IMR-90 (cell line): ENCODE measurements around the gene LHX5. TPM values are rescaled to one million over a fixed set of nuclear protein-coding genes. Genes with fewer than 3 reads are reported as not detected.
A peak's percentile ranks its signal among the peaks of the same experiment; 100 is the strongest.

Source experiments
- ATAC-seq: fragments of 200-7000 bp; cut with Tn5 transposase; 2 replicates; pipeline ENCODE4 v1.9.1; 2020; ENCODE audit warnings: low read depth, mild to moderate bottlenecking, moderate library complexity
- BruUV-seq: library from RNA; stranded (reverse); fragments of 400-500 nt; replicated peaks from 2 replicates; lab custom pipeline; 2021; lab: Mats Ljungman, UMichigan
- CTCF ChIA-PET: fragments of 300-600 bp; formaldehyde crosslinking; extraction: SDS; loops from one replicate; lab custom pipeline; 2021; ENCODE audit warnings: antibody characterized with exemption; lab: Yijun Ruan, JAX
- POLR2A ChIA-PET: fragments of 300-600 bp; sonication (Branson Sonifier 250); formaldehyde crosslinking; loops from one replicate; lab custom pipeline; 2022; ENCODE audit warnings: antibody characterized with exemption; ENCODE audit not compliant: unreplicated experiment; lab: Charles Lee
- DNase-seq: peaks from one replicate; pipeline ENCODE4 v3.0.0; 2013
- H2AFZ ChIP-seq: replicated peaks from 2 replicates; pipeline ENCODE3; 2013; ENCODE audit warnings: low read length, mild to moderate bottlenecking; ENCODE audit not compliant: poor library complexity
- H2AK5ac ChIP-seq: 2 replicates; pipeline ENCODE4 v1.6.1; 2013; ENCODE audit warnings: low read depth, low read length, inconsistent platforms
- H2AK9ac ChIP-seq: replicated peaks from 2 replicates; pipeline ENCODE3; 2013; ENCODE audit warnings: mild to moderate bottlenecking, low read depth, low read length, moderate library complexity; ENCODE audit not compliant: poor library complexity
- H2BK120ac ChIP-seq: 2 replicates; pipeline ENCODE4 v1.6.1; 2013; ENCODE audit warnings: low read depth, low read length, inconsistent platforms
- H2BK15ac ChIP-seq: 3 replicates; pipeline ENCODE4 v1.6.1; 2013; ENCODE audit warnings: low read depth, low read length, inconsistent platforms
- H2BK20ac ChIP-seq: 2 replicates; pipeline ENCODE4 v1.6.1; 2013; ENCODE audit warnings: low read depth, mild to moderate bottlenecking, inconsistent platforms, low read length, moderate library complexity
- H2BK5ac ChIP-seq: 2 replicates; pipeline ENCODE4 v1.6.1; 2013; ENCODE audit warnings: mild to moderate bottlenecking, low read depth, low read length, inconsistent platforms; ENCODE audit not compliant: poor library complexity, severe bottlenecking
- H3K14ac ChIP-seq: replicated peaks from 2 replicates; pipeline ENCODE4 v1.6.1; 2013; ENCODE audit warnings: low read depth, low read length, inconsistent platforms
- H3K18ac ChIP-seq: 2 replicates; pipeline ENCODE4 v1.6.1; 2013; ENCODE audit warnings: low read depth, low read length, control low read depth
- H3K23ac ChIP-seq: 2 replicates; pipeline ENCODE4 v1.6.1; 2013; ENCODE audit warnings: low read depth, low read length, inconsistent platforms
- H3K27ac ChIP-seq: 2 replicates; pipeline ENCODE4 v1.5.1; 2013; ENCODE audit warnings: mild to moderate bottlenecking, control low read depth, low read length; ENCODE audit not compliant: insufficient read depth
- H3K27me3 ChIP-seq: 2 replicates; pipeline ENCODE4 v1.6.1; 2013; ENCODE audit warnings: low read length; ENCODE audit not compliant: control insufficient read depth, insufficient read depth
- H3K36me3 ChIP-seq: 2 replicates; pipeline ENCODE4 v1.6.1; 2013; ENCODE audit warnings: low read length, mixed read lengths; ENCODE audit not compliant: control insufficient read depth, insufficient read depth
- H3K4ac ChIP-seq: 2 replicates; pipeline ENCODE4 v1.6.1; 2013; ENCODE audit warnings: low read depth, low read length, inconsistent platforms
- H3K4me1 ChIP-seq: 2 replicates; pipeline ENCODE4 v1.6.1; 2013; ENCODE audit warnings: low read length, mixed read lengths; ENCODE audit not compliant: control insufficient read depth, insufficient read depth
- H3K4me2 ChIP-seq: 2 replicates; pipeline ENCODE4 v1.6.1; 2013; ENCODE audit warnings: low read depth, mild to moderate bottlenecking, control low read depth, low read length, moderate library complexity
- H3K4me3 ChIP-seq: 2 replicates; pipeline ENCODE4 v1.5.1; 2013; ENCODE audit warnings: low read depth, mild to moderate bottlenecking, control low read depth, low read length, moderate library complexity; ENCODE audit not compliant: insufficient read depth
- H3K56ac ChIP-seq: 2 replicates; pipeline ENCODE4 v1.6.1; 2013; ENCODE audit warnings: low read length, inconsistent platforms; ENCODE audit not compliant: insufficient read depth; ENCODE audit errors: extremely low read depth
- H3K79me1 ChIP-seq, 2 experiments: 2 replicates each; pipeline ENCODE4 v1.6.1; 2013; ENCODE audit warnings: low read length in 2 of 2, inconsistent platforms in 1 of 2, low read depth in 1 of 2
- H3K9ac ChIP-seq: 2 replicates; pipeline ENCODE4 v1.6.1; 2013; ENCODE audit warnings: low read depth, low read length, control low read depth
- H3K9me1 ChIP-seq: 2 replicates; pipeline ENCODE4 v1.6.1; 2013; ENCODE audit warnings: low read length, inconsistent platforms; ENCODE audit not compliant: insufficient read depth
- H3K9me3 ChIP-seq: 2 replicates; pipeline ENCODE4 v1.6.1; 2013; ENCODE audit warnings: low read length; ENCODE audit not compliant: control insufficient read depth, insufficient read depth
- H4K20me1 ChIP-seq: 2 replicates; pipeline ENCODE4 v1.6.1; 2013; ENCODE audit warnings: low read length, inconsistent platforms; ENCODE audit not compliant: insufficient read depth
- H4K5ac ChIP-seq: 2 replicates; pipeline ENCODE4 v1.6.1; 2013; ENCODE audit warnings: mild to moderate bottlenecking, low read depth, low read length, control low read depth
- H4K8ac ChIP-seq, 2 experiments: 2 replicates each; pipeline ENCODE4 v1.6.1; 2013; ENCODE audit warnings: low read depth in 2 of 2, low read length in 2 of 2, control low read depth in 1 of 2, inconsistent platforms in 1 of 2
- H4K91ac ChIP-seq: 2 replicates; pipeline ENCODE4 v1.6.1; 2013; ENCODE audit warnings: low read depth, low read length, inconsistent platforms; ENCODE audit not compliant: insufficient read depth
- CTCF ChIP-seq: conservative IDR thresholded peaks from 2 replicates; pipeline ENCODE4 v1.5.1; 2012; ENCODE audit warnings: mild to moderate bottlenecking, low read depth, low read length, improper control_type of control experiment
- FOS ChIP-seq: fragments of 150-350 bp; IDR thresholded peaks from 2 replicates; pipeline ENCODE4 v1.6.1; 2016; ENCODE audit warnings: low read depth, low read length
- RAD21 ChIP-seq: IDR thresholded peaks from 2 replicates; pipeline ENCODE4 v1.6.1; 2012; ENCODE audit warnings: low read length, improper control_type of control experiment
- SMC3 ChIP-seq: fragments of 150-350 bp; IDR thresholded peaks from 2 replicates; pipeline ENCODE4 v1.6.1; 2016; ENCODE audit warnings: low read depth, mild to moderate bottlenecking, antibody characterized with exemption, low read length, moderate library complexity
- WGBS, 2 experiments: methylation state at CpG; one replicate each; pipeline versions ENCODE4 v1.1.5 to v1.1.7; 2013; ENCODE audit warnings: missing lambda C conversion rate in 2 of 2; ENCODE audit not compliant: insufficient read length in 1 of 2; ENCODE audit errors: extremely low coverage in 2 of 2; 5-methylcytosine and 5-hydroxymethylcytosine counted together
- dilution Hi-C: fragments of 300-500 bp; cut with HindIII; formaldehyde crosslinking; loops from one replicate; pipeline ENCODE4 v1.14.3; 2018; ENCODE audit warnings: low sequenced_read_pairs; ENCODE audit not compliant: unreplicated experiment
- in situ Hi-C: fragments of 300-500 bp; cut with MboI; formaldehyde crosslinking; loops from 3 replicates; pipeline ENCODE4 v1.14.3; 2019; ENCODE audit warnings: low sequenced_read_pairs, inconsistent platforms, mixed read lengths
- intact Hi-C: fragments of 100-400 bp; cut with micrococcal nuclease; formaldehyde crosslinking; loops from 2 replicates; pipeline ENCODE4 v1.10.0; 2022
- polyA plus RNA-seq, 3 experiments: library from polyadenylated mRNA; depleted of rRNA; stranded (reverse); fragments of >200 nt; gene quantifications; 2 replicates each; pipeline ENCODE4 v1.2.3, GENCODE V29; 2012; ENCODE audit warnings: low replicate concordance in 1 of 3
- total RNA-seq: library from RNA; depleted of rRNA; stranded (reverse); fragments of >200 nt; gene quantifications from 2 replicates; pipeline ENCODE4 v1.2.3, GENCODE V29; 2012

LHX5 gene
- total and polyA plus RNA-seq, 2 of the 4 experiments (the other 2 are of a cell fraction), result not detected

DNA sequence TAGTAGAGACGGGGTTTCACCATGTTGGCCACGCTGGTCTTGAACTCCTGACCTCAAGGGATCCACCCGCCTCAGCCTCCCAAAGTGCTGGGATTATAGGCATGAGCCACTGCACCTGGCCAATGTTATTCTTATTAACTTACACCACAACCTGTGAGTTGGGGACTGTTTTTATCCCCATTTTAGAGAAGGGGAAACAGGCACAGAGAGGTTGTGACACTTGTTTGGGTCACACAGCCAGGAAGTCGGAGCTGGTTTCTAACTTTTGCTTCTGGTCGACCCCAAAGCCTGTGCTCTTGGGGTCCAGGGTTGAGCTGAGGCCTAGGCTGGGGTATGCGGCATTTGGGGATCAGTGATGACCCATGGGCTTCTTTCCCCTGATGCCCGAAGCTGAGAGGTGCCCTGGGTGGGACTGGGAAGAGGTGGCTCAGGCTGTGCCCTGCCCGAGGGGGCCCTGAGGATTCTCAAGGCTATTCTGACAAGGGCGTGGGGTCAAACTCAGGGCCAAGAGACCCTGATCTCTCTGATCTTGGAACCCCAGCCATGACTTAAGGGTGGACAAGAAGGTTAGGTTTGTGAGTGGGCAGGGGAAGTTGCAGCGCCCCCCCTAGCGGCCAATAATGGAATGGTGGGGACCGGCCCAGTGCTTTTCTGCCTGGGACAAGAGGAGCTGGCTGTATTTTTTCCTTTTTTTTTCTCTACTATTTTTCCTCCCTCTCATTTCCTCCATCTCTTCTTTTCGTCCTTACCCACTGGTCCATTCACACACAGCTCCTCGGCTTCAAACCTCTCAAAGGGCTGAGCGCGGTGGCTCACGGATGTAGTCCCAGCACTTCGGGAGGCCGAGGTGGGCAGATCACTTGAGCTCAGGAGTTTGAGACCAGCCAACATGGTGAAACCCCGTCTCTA lies 46.5 kb downstream of the LHX5 start:
- TF ChIP-seq CTCF (peak; percentile 84), RAD21 (peak; percentile 72), FOS (no peak), SMC3 (peak; percentile 60)
- H3K79me1 ChIP-seq, result peaks cover 0 to 8% of the 10 kb centered on the region in 2 experiments; a peak in 2 of 4 replicates
- CTCF ChIA-PET, result interaction anchor here (0.6 to 1.3 kb wide), 15 partner anchors 12 to 1254 kb away, joined by 3 to 6 read pairs (median 3); partner anchors contain the start of gene SLC8B1
- in situ Hi-C loops (loop anchor here (5.0 kb wide), 1 partner anchor 228 kb away; no protein-coding TSS in a partner anchor), intact Hi-C loops (loop anchor here (1.0 kb wide), 2 partner anchors 113 to 228 kb away; no protein-coding TSS in a partner anchor), dilution Hi-C loops (no loop called here)
- H3K4me1 ChIP-seq, result peaks cover 2% of the 10 kb centered on the region; the same call in 1 of the 2 replicates
- no peak overlapping the region for H2BK20ac ChIP-seq
- H2BK15ac ChIP-seq, result no peak overlapping the region
- H4K20me1 ChIP-seq, result no peaks in the 10 kb centered on the region
- no peak overlapping the region for H3K4ac ChIP-seq
- WGBS, 2 experiments, result 71% methylated on average over 6 of the region's 20 CpGs; no CpG with 5 or more reads in 1 of the 2 experiments
- no peak overlapping the region for H4K91ac ChIP-seq
- H2AFZ ChIP-seq, result no peak overlapping the region
- DNase-seq (peak; percentile 48), ATAC-seq (peak; percentile 77)
- no peak overlapping the region for H2BK120ac ChIP-seq
- no peak overlapping the region for H4K5ac ChIP-seq
- no peak overlapping the region for H3K23ac ChIP-seq
- no TSS peak for BruUV-seq
- no peak overlapping the region for H3K4me2 ChIP-seq
- no peak overlapping the region for H3K18ac ChIP-seq
- no peaks in the 10 kb centered on the region for H3K36me3 ChIP-seq
- no peak overlapping the region for H2BK5ac ChIP-seq
- H3K27ac ChIP-seq, result no peak overlapping the region
- no peak overlapping the region for H4K8ac ChIP-seq
- H3K4me3 ChIP-seq, result no peak overlapping the region
- H3K14ac ChIP-seq, result no peak overlapping the region
- no peak overlapping the region for H2AK5ac ChIP-seq
- POLR2A ChIA-PET, result no interaction called here
- H3K9me3 ChIP-seq, result peaks cover 1% of the 10 kb centered on the region; the same call in 1 of the 2 replicates
- H3K27me3 ChIP-seq, result no peaks in the 10 kb centered on the region
- H2AK9ac ChIP-seq, result no peak overlapping the region
- no peak overlapping the region for H3K56ac ChIP-seq
- H3K9me1 ChIP-seq, result no peaks in the 10 kb centered on the region
- no peak overlapping the region for H3K9ac ChIP-seq
